CD4-positive, alpha-beta T cell (primary cell): ENCODE data around the gene IFIH1. TPM values are rescaled to one million over a fixed set of nuclear protein-coding genes. Genes with fewer than 3 reads are reported as not detected.

Source experiments
- ATAC-seq: fragments of 200-7000 bp; cut with Tn5 transposase; one replicate; pipeline ENCODE4 v1.10.0; 2022; ENCODE audit warnings: mild to moderate bottlenecking; ENCODE audit not compliant: poor library complexity
- CTCF ChIA-PET: fragments of 350-600 bp; sonication (Branson Sonifier 250); formaldehyde crosslinking; loops from one replicate; lab custom pipeline; 2021; ENCODE audit warnings: antibody characterized with exemption, inconsistent platforms; lab: Charles Lee
- POLR2A ChIA-PET: fragments of 350-600 bp; sonication (Branson Sonifier 250); formaldehyde crosslinking; loops from one replicate; lab custom pipeline; 2021; ENCODE audit warnings: antibody characterized with exemption, inconsistent platforms; lab: Charles Lee
- DNase-seq, 14 experiments: peaks; one replicate each; pipeline ENCODE4 v3.0.0-alpha.2; 2013 to 2020; ENCODE audit warnings: mixed read lengths in 2 of 14
- H3K27ac ChIP-seq, 2 donors: one replicate each; pipeline versions ENCODE4 v1.5.1 to v1.7.0; 2013; ENCODE audit warnings: low read length in 2 of 2, low read depth in 1 of 2, mild to moderate bottlenecking in 1 of 2
- H3K27me3 ChIP-seq, 2 experiments: 1 replicate in 1 of 2; 2 replicates in 1 of 2; pipeline versions ENCODE4 v1.6.1 to v1.7.0; 2013; ENCODE audit warnings: low read length in 2 of 2, control low read depth in 1 of 2, mild to moderate bottlenecking in 1 of 2, moderate library complexity in 1 of 2; ENCODE audit not compliant: insufficient read depth in 2 of 2, control insufficient read depth in 1 of 2
- H3K36me3 ChIP-seq: one replicate; pipeline ENCODE4 v1.6.1; 2013; ENCODE audit warnings: low read length, control low read depth; ENCODE audit not compliant: insufficient read depth
- H3K4me1 ChIP-seq: one replicate; pipeline ENCODE4 v1.6.1; 2013; ENCODE audit warnings: low read length, control low read depth; ENCODE audit not compliant: insufficient read depth
- H3K4me3 ChIP-seq: one replicate; pipeline ENCODE4 v1.5.1; 2013; ENCODE audit warnings: mild to moderate bottlenecking, low read length, moderate library complexity
- H3K9me3 ChIP-seq, 2 experiments: 1 replicate in 1 of 2; 2 replicates in 1 of 2; pipeline versions ENCODE4 v1.6.1 to v1.7.0; 2013; ENCODE audit warnings: low read length in 2 of 2, mild to moderate bottlenecking in 2 of 2, control low read depth in 1 of 2, moderate library complexity in 1 of 2; ENCODE audit not compliant: control insufficient read depth in 1 of 2, insufficient read depth in 1 of 2
- H3K27ac Mint-ChIP-seq: one replicate; pipeline ENCODE4 v1.8.0; 2020; ENCODE audit warnings: mixed read lengths
- H3K27me3 Mint-ChIP-seq: one replicate; pipeline ENCODE4 v1.8.0; 2021; ENCODE audit warnings: mixed read lengths
- H3K36me3 Mint-ChIP-seq: one replicate; pipeline ENCODE4 v1.8.0; 2021; ENCODE audit warnings: low read depth, mixed read lengths
- H3K4me1 Mint-ChIP-seq: one replicate; pipeline ENCODE4 v1.8.0; 2021; ENCODE audit warnings: low read depth, mixed read lengths
- H3K4me3 Mint-ChIP-seq: one replicate; pipeline ENCODE4 v1.8.0; 2020; ENCODE audit warnings: mild to moderate bottlenecking, mixed read lengths
- H3K9me3 Mint-ChIP-seq: one replicate; pipeline ENCODE4 v1.8.0; 2020; ENCODE audit warnings: mixed read lengths
- CTCF ChIP-seq: fragments of 200-600 bp; IDR thresholded peaks from one replicate; pipeline ENCODE4 v1.8.0; 2022; ENCODE audit warnings: antibody characterized with exemption, mild to moderate bottlenecking
- intact Hi-C, 2 experiments: fragments of 100-400 bp; cut with DNase I in 1 of 2; cut with micrococcal nuclease in 1 of 2; formaldehyde crosslinking; loops; one replicate each; pipeline versions ENCODE4 v1.15.1 to v1.9.0; 2023 to 2025; cut with DNase I, micrococcal nuclease
- total RNA-seq, 174 experiments: library from RNA in 2 of 174; stranded (reverse) in 2 of 174; gene quantifications; one replicate each; pipeline ENCODE4 v1.2.3 and lab custom pipeline; 2021 to 2026

IFIH1 gene
- total RNA-seq, 2 experiments from 2014 or later, result 31.1 to 32.1 TPM

- Histone ChIP-seq H3K27ac (no peak within 1 kb of the TSS), H3K36me3 (no peaks in the 10 kb centered on the region), H3K9me3 (no peaks in the 10 kb centered on the region), H3K4me1 (peaks cover 12% of the 10 kb centered on the region), H3K27me3 (no peaks in the 10 kb centered on the region), H3K4me3 (peak within 1 kb of the TSS; percentile 64)
- peak within 1 kb of the TSS; percentile 82 for H3K4me3 Mint-ChIP-seq
- ChIA-PET POLR2A (interaction anchor here (0.8 to 2.3 kb wide), 4 partner anchors 9 to 26 kb away, joined by 4 to 30 read pairs (median 6); partner anchors contain the start of gene IFIH1), CTCF (interaction anchor here (1.4 to 2.1 kb wide), 4 partner anchors 10 to 43 kb away, joined by 4 to 7 read pairs (median 6); partner anchors contain the start of gene IFIH1)
- H3K36me3 Mint-ChIP-seq, result peaks cover 8% of the 10 kb centered on the region
- no peaks in the 10 kb centered on the region for H3K27me3 Mint-ChIP-seq
- H3K9me3 Mint-ChIP-seq, result no peaks in the 10 kb centered on the region
- ATAC-seq, result peak; percentile 96
- H3K4me1 Mint-ChIP-seq, result peaks cover 19% of the 10 kb centered on the region
- H3K27ac Mint-ChIP-seq, result peak within 1 kb of the TSS; percentile 83
- TF ChIP-seq CTCF, result no peak
- peak; percentile 93 to 99 (median 98) for DNase-seq
- intact Hi-C loops, result loop anchor here (1.0 to 10.0 kb wide), 3 partner anchors 23 to 1039 kb away; partner anchors contain the start of genes IFIH1 (in 1 of the 2) and PSMD14 (in 1 of the 2)
Measured at GRCh38 chr2:162343824-162344616, 25.5 kb upstream of the IFIH1 start, which contains the start of gene GCA. Gene GCA (plus strand): TSS chr2:162344132. CDS start chr2:162344249, 117 bp downstream.

- H3K4me3 Mint-ChIP-seq, result peak overlapping the region; percentile 82
- peaks cover 12% of the 10 kb centered on the region for H3K4me1 ChIP-seq
- peaks cover 19% of the 10 kb centered on the region for H3K4me1 Mint-ChIP-seq
- no peaks in the 10 kb centered on the region for H3K27me3 ChIP-seq
- H3K27ac ChIP-seq, result no peak overlapping the region
- peak overlapping the region; percentile 13 for H3K27ac Mint-ChIP-seq
- no peaks in the 10 kb centered on the region for H3K9me3 ChIP-seq
- no peaks in the 10 kb centered on the region for H3K27me3 Mint-ChIP-seq
- no peak for DNase-seq
- POLR2A ChIA-PET, result interaction anchor here (0.8 to 2.3 kb wide), 4 partner anchors 9 to 25 kb away, joined by 4 to 30 read pairs (median 6); partner anchors contain the start of gene IFIH1
- no peak for ATAC-seq
- H3K4me3 ChIP-seq, result peak overlapping the region; percentile 64
- no peaks in the 10 kb centered on the region for H3K36me3 ChIP-seq
- H3K36me3 Mint-ChIP-seq, result peaks cover 8% of the 10 kb centered on the region
- no peak for TF ChIP-seq CTCF
- CTCF ChIA-PET, result interaction anchor here (1.4 to 2.1 kb wide), 4 partner anchors 9 to 42 kb away, joined by 4 to 7 read pairs (median 6); partner anchors contain the start of gene IFIH1
- H3K9me3 Mint-ChIP-seq, result no peaks in the 10 kb centered on the region
- intact Hi-C loops, result loop anchor here in 1 of 2 experiments (10.0 kb wide), 1 partner anchor 1039 kb away; the partner anchor contains the start of gene PSMD14
Measured at GRCh38 chr2:162343492-162343823, 25.0 kb upstream of the IFIH1 start.

GRCh38 chr2:162342841-162343240 lies 24.4 kb upstream of the IFIH1 start:
- no peak for DNase-seq
- Mint-ChIP-seq H3K27me3 (no peaks in the 10 kb centered on the region), H3K9me3 (no peaks in the 10 kb centered on the region), H3K36me3 (peaks cover 6% of the 10 kb centered on the region), H3K4me1 (peaks cover 19% of the 10 kb centered on the region), H3K4me3 (peak overlapping the region; percentile 82), H3K27ac (no peak overlapping the region)
- Histone ChIP-seq H3K36me3 (no peaks in the 10 kb centered on the region), H3K27me3 (no peaks in the 10 kb centered on the region), H3K4me1 (peaks cover 12% of the 10 kb centered on the region), H3K9me3 (no peaks in the 10 kb centered on the region), H3K4me3 (no peak overlapping the region), H3K27ac (no peak overlapping the region)
- no peak for ATAC-seq
- intact Hi-C loops, result loop anchor here in 1 of 2 experiments (10.0 kb wide), 1 partner anchor 1038 kb away; the partner anchor contains the start of gene PSMD14
- POLR2A ChIA-PET, result interaction anchor here (1.1 to 2.3 kb wide), 3 partner anchors 8 to 44 kb away, joined by 3 to 30 read pairs (median 8); partner anchors contain the start of gene IFIH1
- CTCF ChIA-PET, result interaction anchor here (1.4 to 2.1 kb wide), 4 partner anchors 8 to 42 kb away, joined by 4 to 7 read pairs (median 6); partner anchors contain the start of gene IFIH1
- TF ChIP-seq CTCF, result no peak
